Kidney (tissue), 14 donors: ENCODE measurements around the gene PHACTR3. TPM values are rescaled to one million over a fixed set of nuclear protein-coding genes. Genes with fewer than 3 reads are reported as not detected.

ENCODE experiments used
- DNase-seq, 5 donors: peaks; one replicate each; pipeline ENCODE4 v3.0.0-alpha.2; 2013 to 2020
- FAIRE-seq: peaks from 2 replicates; lab custom pipeline; 2012; peaks lifted over from hg19 to GRCh38; lab: Jason Lieb, UNC
- H3K27ac ChIP-seq, 2 donors: one replicate each; pipeline ENCODE4 v1.7.0; 2013; ENCODE audit warnings: low read depth in 2 of 2, low read length in 2 of 2, inconsistent platforms in 1 of 2
- H3K27me3 ChIP-seq: one replicate; pipeline ENCODE4 v1.7.1; 2013; ENCODE audit warnings: low read length, inconsistent platforms; ENCODE audit not compliant: control insufficient read depth, insufficient read depth
- H3K36me3 ChIP-seq, 3 donors: one replicate each; pipeline versions ENCODE4 v1.7.0 to v1.7.1; 2013; ENCODE audit warnings: low read length in 3 of 3, control low read depth in 1 of 3, inconsistent platforms in 1 of 3; ENCODE audit not compliant: insufficient read depth in 3 of 3, control insufficient read depth in 2 of 3
- H3K4me1 ChIP-seq, 3 donors: one replicate each; pipeline versions ENCODE4 v1.7.0 to v1.7.1; 2013; ENCODE audit warnings: low read length in 3 of 3, inconsistent platforms in 1 of 3, low read depth in 1 of 3; ENCODE audit not compliant: control insufficient read depth in 2 of 3, insufficient read depth in 2 of 3
- H3K4me3 ChIP-seq, 3 donors: one replicate each; pipeline versions ENCODE4 v1.7.0 to v1.8.1; 2013; ENCODE audit warnings: low read length in 3 of 3, control low read depth in 1 of 3, inconsistent platforms in 1 of 3
- H3K9ac ChIP-seq, 3 donors: one replicate each; pipeline versions ENCODE4 v1.7.0 to v1.7.1; 2013; ENCODE audit warnings: low read length in 3 of 3, control low read depth in 1 of 3, inconsistent platforms in 1 of 3
- H3K9me3 ChIP-seq, 3 donors: one replicate each; pipeline versions ENCODE4 v1.7.0 to v1.7.1; 2013; ENCODE audit warnings: low read length in 3 of 3, control low read depth in 1 of 3, inconsistent platforms in 1 of 3; ENCODE audit not compliant: control insufficient read depth in 2 of 3, insufficient read depth in 1 of 3
- CTCF ChIP-seq: IDR thresholded peaks from 3 replicates; pipeline ENCODE4 v1.5.1; 2012; ENCODE audit warnings: mild to moderate bottlenecking, moderate library complexity, borderline replicate concordance; ENCODE audit not compliant: insufficient read depth; ENCODE audit errors: extremely low read depth
- intact Hi-C: fragments of 100-400 bp; cut with DNase I; formaldehyde crosslinking; loops from one replicate; pipeline ENCODE4 v1.11.1; 2022
- polyA plus RNA-seq: library from polyadenylated mRNA; stranded (reverse); fragments of 350-450 nt; fragmentation: Illumina TruSeq; extraction: RNeasy Lipid Tissue Mini Kit (QIAGEN cat#74804); gene quantifications from one replicate; pipeline ENCODE4 v1.2.3, GENCODE V29; 2014; ENCODE audit warnings: low read depth, low replicate concordance; ENCODE audit not compliant: insufficient read depth
- total RNA-seq: library from RNA; stranded (reverse); fragmentation: NEBNext Ultra II Directional; extraction: Animal tissue kit (Norgen Biotek cat#: 25700); gene quantifications from one replicate; pipeline ENCODE4 v1.2.1, GENCODE V29; 2021
- donor health status: control.
- donor health status: control.
- donor health status: control.
- donor health status: control.
- donor health status: control.
- donor health status: DM: yes; HTN: yes; CAD: no.
- donor health status: Normal renal cell carcinoma (clear cell type).

Gene PHACTR3
- total and polyA plus RNA-seq, 2 donors from 2014 or later = 1.7 to 12.3 TPM

- Histone ChIP-seq H3K9me3 (no peaks in the 10 kb centered on the region), H3K4me1 (peaks cover 0 to 3% (median 0%) of the 10 kb centered on the region in 3 donors), H3K36me3 (no peaks in the 10 kb centered on the region), H3K27ac (no peak overlapping the region), H3K9ac (no peak overlapping the region), H3K4me3 (no peak overlapping the region), H3K27me3 (no peaks in the 10 kb centered on the region)
- DNase-seq (no peak), FAIRE-seq (no peak)
- intact Hi-C loops = loop anchor here (10.0 kb wide), 1 partner anchor 186 kb away; no protein-coding TSS in a partner anchor
- TF ChIP-seq CTCF = no peak
These were observed 146.0 kb downstream of the PHACTR3 start for GRCh38 chr20:59750209-59750840.

GRCh38 chr20:59751075-59751711 lies 146.9 kb downstream of the PHACTR3 start:
- Histone ChIP-seq H3K27me3 (no peaks in the 10 kb centered on the region), H3K4me1 (peaks cover 0 to 3% (median 0%) of the 10 kb centered on the region in 3 donors), H3K36me3 (no peaks in the 10 kb centered on the region), H3K27ac (no peak overlapping the region), H3K4me3 (no peak overlapping the region), H3K9ac (no peak overlapping the region), H3K9me3 (no peaks in the 10 kb centered on the region)
- intact Hi-C loops = loop anchor here (10.0 kb wide), 1 partner anchor 186 kb away; no protein-coding TSS in a partner anchor
- FAIRE-seq (no peak), DNase-seq (peak; percentile 76 to 90 (median 85))
- TF ChIP-seq CTCF = peak; percentile 62

- Histone ChIP-seq H3K9me3 (no peaks in the 10 kb centered on the region), H3K27ac (no peak overlapping the region), H3K4me1 (peaks cover 0 to 3% (median 0%) of the 10 kb centered on the region in 3 donors), H3K4me3 (no peak overlapping the region), H3K27me3 (no peaks in the 10 kb centered on the region), H3K36me3 (no peaks in the 10 kb centered on the region), H3K9ac (no peak overlapping the region)
- intact Hi-C loops = loop anchor here (10.0 kb wide), 1 partner anchor 187 kb away; no protein-coding TSS in a partner anchor
- DNase-seq (peak in 4 of 5 donors; percentile 27 to 54 (median 38)), FAIRE-seq (no peak)
- TF ChIP-seq CTCF = no peak
These were observed 147.8 kb downstream of the PHACTR3 start for GRCh38 chr20:59752101-59752586.
